Activated naive CD8-positive, alpha-beta T cell treated with anti-CD3 and anti-CD28 coated beads for 36 hours (primary cell): ENCODE results near the gene FSD2. TPM values are rescaled to one million over a fixed set of nuclear protein-coding genes. Genes with fewer than 3 reads are reported as not detected.

Experiments
- DNase-seq: peaks from one replicate; pipeline ENCODE4 v3.0.0; 2021
- H3K27ac Mint-ChIP-seq: one replicate; pipeline ENCODE4 v1.8.0; 2022; ENCODE audit warnings: mild to moderate bottlenecking, moderate library complexity, mixed read lengths
- H3K27me3 Mint-ChIP-seq: one replicate; pipeline ENCODE4 v1.8.0; 2022; ENCODE audit warnings: mild to moderate bottlenecking, mixed read lengths
- H3K36me3 Mint-ChIP-seq: one replicate; pipeline ENCODE4 v1.8.0; 2021; ENCODE audit warnings: mild to moderate bottlenecking, mixed read lengths
- H3K4me1 Mint-ChIP-seq: one replicate; pipeline ENCODE4 v1.8.0; 2021; ENCODE audit warnings: mixed read lengths
- H3K4me3 Mint-ChIP-seq: one replicate; pipeline ENCODE4 v1.8.0; 2022; ENCODE audit warnings: mild to moderate bottlenecking, moderate library complexity, mixed read lengths
- H3K9me3 Mint-ChIP-seq: one replicate; pipeline ENCODE4 v1.8.0; 2022; ENCODE audit warnings: mixed read lengths
- total RNA-seq, 2 experiments: library from RNA; stranded (reverse); gene quantifications; one replicate each; pipeline ENCODE4 v1.2.3, GENCODE V29; 2021

The FSD2 gene
- total RNA-seq, 2 experiments from 2014 or later = not detected

DNA sequence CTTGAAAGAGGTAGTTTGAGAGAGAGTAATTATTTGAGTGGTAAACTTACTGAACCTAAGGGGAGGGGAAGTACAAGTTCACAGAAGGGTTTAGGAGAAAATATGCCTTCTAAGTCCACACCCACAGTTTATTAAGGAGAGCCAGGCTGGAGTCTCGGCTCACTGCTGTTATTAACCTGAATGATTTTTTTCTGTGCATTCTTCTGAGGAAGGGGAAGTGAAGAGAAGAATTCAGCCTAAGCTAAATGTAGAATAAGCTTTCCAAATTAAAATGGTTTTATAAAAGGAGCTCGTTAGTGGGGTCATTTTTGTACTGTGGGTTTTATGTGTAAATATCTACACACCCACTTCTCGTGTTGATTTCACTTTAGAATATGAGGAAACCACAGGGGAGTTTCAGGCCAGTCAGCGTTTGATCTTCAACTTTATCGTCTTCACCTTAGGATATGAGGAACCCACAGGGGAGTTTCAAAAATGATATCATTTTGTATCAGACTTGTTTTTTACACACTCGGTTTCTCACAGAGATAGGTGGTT is 5.1 kb upstream of the FSD2 start:
- Mint-ChIP-seq H3K9me3 (no peaks in the 10 kb centered on the region), H3K4me1 (peaks cover 35% of the 10 kb centered on the region)
- DNase-seq = peak; percentile 39

DNA sequence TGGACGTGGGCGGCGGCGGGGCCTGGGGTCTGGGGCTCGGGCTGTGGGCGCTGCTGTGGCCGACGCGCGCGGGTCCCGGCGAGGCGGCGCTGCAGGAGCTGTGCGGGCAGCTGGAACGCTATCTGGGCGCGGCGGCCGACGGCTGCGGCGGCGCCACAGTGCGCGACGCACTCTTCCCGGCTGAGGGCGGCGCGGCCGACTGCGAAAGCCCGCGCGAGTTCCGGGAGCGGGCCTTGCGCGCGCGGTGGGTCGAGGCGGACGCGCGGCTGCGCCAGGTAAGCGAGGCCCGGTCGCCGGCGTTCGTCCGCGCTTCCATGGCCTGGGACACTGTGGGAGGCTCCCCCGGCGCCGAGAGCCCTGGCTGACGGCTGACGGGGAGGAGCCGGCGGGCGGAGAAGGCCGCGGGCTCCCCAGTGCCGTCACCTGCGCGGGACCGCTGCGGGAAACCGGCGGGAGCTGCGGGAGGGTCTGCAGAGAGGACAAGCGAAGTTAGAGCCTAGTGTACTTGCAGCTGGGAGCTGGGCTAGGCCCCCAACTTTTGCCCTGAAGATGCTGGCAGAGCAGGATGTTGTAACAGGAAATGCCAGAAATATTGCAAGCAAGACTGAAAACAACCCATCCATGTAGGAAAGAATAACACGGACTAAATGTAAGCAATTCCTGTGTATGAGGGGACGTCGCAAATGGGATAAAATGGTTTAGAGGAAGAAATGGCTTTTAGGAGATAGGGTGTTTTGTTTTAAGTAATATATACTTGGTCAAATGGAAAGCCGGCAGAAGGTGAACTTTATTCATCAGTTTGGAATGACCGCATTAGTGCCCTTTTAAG is 4.4 kb upstream of the FSD2 start:
- peak overlapping the region; percentile 95 for H3K27ac Mint-ChIP-seq
- H3K27me3 Mint-ChIP-seq = no peaks in the 10 kb centered on the region
- DNase-seq = peak; percentile 47
- H3K9me3 Mint-ChIP-seq = no peaks in the 10 kb centered on the region
- H3K4me1 Mint-ChIP-seq = peaks cover 28% of the 10 kb centered on the region
- H3K36me3 Mint-ChIP-seq = peaks cover 28% of the 10 kb centered on the region
- H3K4me3 Mint-ChIP-seq = peak overlapping the region; percentile 88

More for the DNA sequence above, 5.1 kb upstream of the FSD2 start:
- H3K4me3 Mint-ChIP-seq = peak overlapping the region; percentile 88
- peaks cover 34% of the 10 kb centered on the region for H3K36me3 Mint-ChIP-seq
- H3K27ac Mint-ChIP-seq = peak overlapping the region; percentile 95
- H3K27me3 Mint-ChIP-seq = no peaks in the 10 kb centered on the region

DNA sequence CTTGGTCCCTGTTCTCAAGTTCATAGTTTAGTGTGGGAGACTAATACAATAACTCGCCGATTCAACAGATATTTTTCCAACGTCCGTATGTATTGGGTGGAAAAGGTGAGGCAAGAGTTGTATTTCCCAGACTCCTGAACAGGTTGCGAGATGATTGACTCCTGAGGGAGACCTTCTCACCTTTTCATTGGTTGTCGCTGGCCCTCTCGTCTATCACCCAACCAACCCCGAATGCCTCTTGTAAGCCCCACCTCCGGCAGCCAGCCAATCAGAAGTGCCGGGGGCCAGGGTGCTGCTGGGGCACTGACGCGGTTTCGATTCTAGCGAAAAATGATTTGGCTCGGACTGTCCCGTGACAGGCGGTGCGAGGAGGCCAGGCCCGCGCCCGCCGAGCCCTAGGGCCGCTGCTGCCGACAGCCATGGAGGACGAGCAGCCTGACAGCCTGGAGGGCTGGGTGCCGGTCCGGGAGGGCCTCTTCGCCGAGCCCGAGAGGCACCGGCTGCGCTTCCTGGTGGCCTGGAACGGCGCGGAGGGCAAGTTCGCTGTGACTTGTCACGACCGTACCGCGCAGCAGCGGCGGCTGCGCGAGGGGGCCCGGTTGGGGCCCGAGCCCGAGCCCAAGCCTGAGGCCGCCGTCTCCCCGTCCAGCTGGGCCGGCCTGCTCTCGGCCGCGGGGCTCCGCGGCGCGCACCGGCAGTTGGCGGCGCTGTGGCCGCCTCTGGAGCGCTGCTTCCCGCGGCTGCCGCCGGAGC is 3.6 kb upstream of the FSD2 start, which contains the start of gene WHAMM:
WHAMM (plus strand) TSS at position 321 of the 753 bp plus-strand sequence; CDS start at position 420, 99 bp downstream.
- Mint-ChIP-seq H3K27me3 (no peaks in the 10 kb centered on the region), H3K9me3 (no peaks in the 10 kb centered on the region), H3K36me3 (peaks cover 23% of the 10 kb centered on the region), H3K4me1 (peaks cover 25% of the 10 kb centered on the region), H3K27ac (peak within 1 kb of the TSS; percentile 95), H3K4me3 (peak within 1 kb of the TSS; percentile 88)
- peak; percentile 96 for DNase-seq

DNA sequence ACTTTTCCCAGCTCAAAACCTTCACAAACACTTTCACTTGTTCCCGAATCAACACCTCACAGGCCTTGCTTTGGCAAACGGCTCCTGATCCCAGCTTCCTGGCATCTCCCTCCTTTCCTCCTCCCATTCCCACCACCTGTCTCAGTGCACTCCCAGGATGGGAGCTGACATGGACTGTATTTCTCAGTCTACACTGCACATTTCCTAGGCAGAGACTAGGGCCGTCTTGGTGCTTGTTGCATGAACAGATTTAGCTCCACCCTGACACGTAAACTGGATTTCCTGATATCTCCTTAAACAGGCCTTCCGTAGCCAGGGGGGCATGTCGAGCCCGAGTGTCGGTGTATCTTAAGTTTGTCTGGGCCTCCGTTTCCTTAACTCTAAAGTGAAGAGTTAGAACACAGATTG is 2.8 kb upstream of the FSD2 start:
- Mint-ChIP-seq H3K27me3 (peaks cover 2% of the 10 kb centered on the region), H3K4me1 (peaks cover 22% of the 10 kb centered on the region), H3K36me3 (peaks cover 15% of the 10 kb centered on the region), H3K9me3 (no peaks in the 10 kb centered on the region), H3K4me3 (peak overlapping the region; percentile 71), H3K27ac (peak overlapping the region; percentile 84)
- DNase-seq = no peak

DNA sequence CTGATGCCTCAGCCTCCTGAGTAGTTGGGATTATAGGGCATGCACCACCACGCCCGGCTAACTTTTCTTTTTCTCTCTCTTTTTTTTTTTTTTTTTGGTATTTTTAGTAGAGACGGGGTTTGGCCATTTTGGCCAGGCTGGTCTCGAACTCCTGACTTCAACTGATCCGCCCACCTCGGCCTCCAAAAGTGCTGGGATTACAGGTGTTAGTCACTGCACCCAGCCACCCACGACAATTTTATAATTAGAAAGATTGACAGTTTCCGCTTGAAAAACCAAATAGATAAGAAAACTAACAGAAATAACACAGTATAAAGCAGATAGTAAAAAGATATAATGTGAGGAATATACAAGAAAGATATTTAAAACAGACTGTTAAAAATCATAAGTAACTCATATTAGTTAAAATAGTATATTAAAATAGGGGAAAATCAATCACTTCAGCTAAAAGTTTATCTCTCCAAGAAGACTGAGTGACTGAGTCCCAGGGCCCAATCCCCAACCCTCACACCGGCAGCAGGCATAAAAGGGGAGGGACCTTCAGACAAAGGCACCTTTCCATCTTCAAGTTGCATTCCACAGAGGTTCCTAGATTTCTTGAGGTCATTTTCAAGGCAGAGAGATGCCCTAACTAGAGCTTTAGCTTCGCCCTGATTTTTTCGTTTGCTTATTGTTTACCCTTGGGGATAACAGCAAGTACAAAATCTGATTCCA is 2.2 kb upstream of the FSD2 start:
- Mint-ChIP-seq H3K27ac (peak overlapping the region; percentile 84), H3K27me3 (peaks cover 4% of the 10 kb centered on the region), H3K4me1 (peaks cover 22% of the 10 kb centered on the region), H3K4me3 (no peak overlapping the region), H3K36me3 (peaks cover 14% of the 10 kb centered on the region), H3K9me3 (no peaks in the 10 kb centered on the region)
- DNase-seq = no peak

DNA sequence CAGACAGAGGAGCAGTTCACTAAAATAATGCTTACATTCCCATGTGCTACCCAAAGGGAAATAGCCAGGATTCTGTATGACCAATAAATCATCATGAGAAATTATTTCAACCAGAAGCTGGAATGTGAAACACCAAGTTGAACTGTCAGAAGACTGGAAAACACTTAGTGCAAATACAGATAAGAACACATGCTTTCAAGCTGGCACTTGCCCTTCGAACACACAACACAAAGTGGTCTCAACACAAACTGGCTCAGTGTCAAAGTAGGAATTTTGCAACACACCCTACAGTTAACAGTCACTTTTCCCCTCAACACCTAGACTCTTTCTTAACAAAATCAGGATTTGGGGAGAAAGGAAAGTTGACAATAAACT is 1.3 kb downstream of the FSD2 start:
- H3K27ac Mint-ChIP-seq = no peak overlapping the region
- H3K9me3 Mint-ChIP-seq = no peaks in the 10 kb centered on the region
- no peaks in the 10 kb centered on the region for H3K36me3 Mint-ChIP-seq
- H3K4me3 Mint-ChIP-seq = no peak overlapping the region
- peaks cover 16% of the 10 kb centered on the region for H3K27me3 Mint-ChIP-seq
- peaks cover 12% of the 10 kb centered on the region for H3K4me1 Mint-ChIP-seq
- no peak for DNase-seq

DNA sequence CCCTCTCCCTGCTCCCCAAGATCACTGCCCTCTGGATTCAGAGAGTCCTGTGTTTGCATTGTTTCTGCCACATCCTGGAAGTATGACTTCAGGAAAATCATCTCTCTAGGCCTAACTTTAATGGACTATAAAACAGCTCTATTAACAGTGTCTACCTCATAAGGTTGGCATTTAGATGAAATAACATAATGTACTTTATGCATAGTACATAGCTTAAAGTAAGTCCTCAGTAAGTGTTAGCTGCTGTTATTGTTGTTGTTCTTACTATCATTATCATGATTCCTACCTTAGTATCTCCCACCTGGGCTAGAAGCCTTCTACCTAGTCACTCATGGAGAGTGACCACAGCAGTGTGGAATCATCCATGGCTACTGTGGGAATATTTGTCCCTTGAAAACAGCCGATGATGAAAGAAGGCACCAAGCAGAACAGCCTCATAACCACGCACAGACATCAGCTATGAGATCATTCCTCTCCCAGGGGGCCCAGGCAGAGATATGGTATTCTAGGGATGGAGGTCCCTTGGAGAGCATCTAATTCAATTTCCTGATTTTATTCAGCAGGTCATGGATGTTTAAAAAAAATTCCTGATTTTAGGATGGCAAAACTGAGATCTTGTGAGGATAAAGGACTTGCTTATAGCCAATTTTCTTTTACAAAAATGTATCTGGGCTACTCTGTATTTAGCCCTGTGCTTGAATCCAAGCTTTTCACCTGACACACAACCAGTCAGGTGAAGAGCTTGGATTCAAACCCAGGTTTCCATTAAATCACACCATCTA is 1.9 kb downstream of the FSD2 start:
- Mint-ChIP-seq H3K27me3 (peaks cover 22% of the 10 kb centered on the region), H3K9me3 (no peaks in the 10 kb centered on the region), H3K4me3 (no peak overlapping the region), H3K4me1 (peaks cover 8% of the 10 kb centered on the region), H3K36me3 (no peaks in the 10 kb centered on the region), H3K27ac (no peak overlapping the region)
- DNase-seq = no peak

DNA sequence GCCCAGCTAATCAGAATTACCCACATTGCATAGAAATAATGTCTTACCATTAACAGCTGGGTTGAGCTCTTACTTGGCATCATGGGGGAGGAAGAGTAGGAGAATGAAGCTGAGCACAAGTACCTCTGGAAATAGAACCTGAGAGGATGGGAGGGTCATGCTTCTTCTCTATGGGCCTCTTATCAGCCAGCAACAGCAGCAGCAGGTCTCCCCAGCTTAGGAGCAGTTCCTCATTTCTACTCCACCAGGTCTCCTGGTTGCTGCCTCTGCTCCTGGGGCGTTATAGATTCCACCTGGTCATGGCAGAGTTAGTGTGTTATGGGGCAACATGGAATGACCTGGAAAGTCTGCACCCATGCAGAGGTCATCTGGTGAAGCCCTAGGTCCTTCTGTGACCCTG is 3.4 kb downstream of the FSD2 start:
- H3K27ac Mint-ChIP-seq = no peak overlapping the region
- DNase-seq = no peak
- H3K27me3 Mint-ChIP-seq = peaks cover 24% of the 10 kb centered on the region
- H3K36me3 Mint-ChIP-seq = no peaks in the 10 kb centered on the region
- no peaks in the 10 kb centered on the region for H3K4me1 Mint-ChIP-seq
- no peaks in the 10 kb centered on the region for H3K9me3 Mint-ChIP-seq
- H3K4me3 Mint-ChIP-seq = no peak overlapping the region

DNA sequence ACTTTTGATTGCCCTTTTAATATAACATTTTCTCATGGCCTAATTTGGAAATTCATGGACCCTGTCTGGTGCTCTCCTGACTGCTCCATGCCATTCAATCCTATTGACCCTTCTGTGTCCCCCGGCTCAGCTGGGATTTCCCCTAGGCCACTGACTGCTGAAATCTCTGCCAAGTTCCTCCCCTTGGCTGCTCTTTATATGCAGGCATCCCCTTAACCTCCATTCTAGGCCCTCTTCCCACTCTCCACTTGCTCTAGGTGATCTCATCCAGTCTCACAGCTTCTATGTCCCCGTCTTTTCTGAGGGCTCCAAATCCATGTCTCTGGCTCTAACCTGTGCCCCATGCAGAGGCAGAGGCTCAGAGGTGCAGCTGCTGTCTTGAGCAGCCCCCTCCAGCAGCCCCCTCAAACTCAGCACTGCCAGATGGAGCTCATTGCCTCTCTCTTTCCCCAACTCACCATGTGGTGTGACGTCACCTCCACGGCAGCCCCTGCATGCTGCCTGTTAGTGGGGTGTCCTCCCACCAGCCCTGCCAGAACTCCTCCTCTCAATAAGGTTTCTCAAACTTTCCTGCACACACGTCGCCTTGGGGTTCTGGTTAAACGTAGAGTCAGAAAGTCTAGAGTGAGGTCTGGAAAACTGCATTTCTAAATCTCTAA is 6.6 kb downstream of the FSD2 start:
- DNase-seq = no peak
- peaks cover 3% of the 10 kb centered on the region for H3K9me3 Mint-ChIP-seq
- H3K4me3 Mint-ChIP-seq = no peak overlapping the region
- peaks cover 31% of the 10 kb centered on the region for H3K27me3 Mint-ChIP-seq
- no peak overlapping the region for H3K27ac Mint-ChIP-seq
- no peaks in the 10 kb centered on the region for H3K4me1 Mint-ChIP-seq
- H3K36me3 Mint-ChIP-seq = no peaks in the 10 kb centered on the region

DNA sequence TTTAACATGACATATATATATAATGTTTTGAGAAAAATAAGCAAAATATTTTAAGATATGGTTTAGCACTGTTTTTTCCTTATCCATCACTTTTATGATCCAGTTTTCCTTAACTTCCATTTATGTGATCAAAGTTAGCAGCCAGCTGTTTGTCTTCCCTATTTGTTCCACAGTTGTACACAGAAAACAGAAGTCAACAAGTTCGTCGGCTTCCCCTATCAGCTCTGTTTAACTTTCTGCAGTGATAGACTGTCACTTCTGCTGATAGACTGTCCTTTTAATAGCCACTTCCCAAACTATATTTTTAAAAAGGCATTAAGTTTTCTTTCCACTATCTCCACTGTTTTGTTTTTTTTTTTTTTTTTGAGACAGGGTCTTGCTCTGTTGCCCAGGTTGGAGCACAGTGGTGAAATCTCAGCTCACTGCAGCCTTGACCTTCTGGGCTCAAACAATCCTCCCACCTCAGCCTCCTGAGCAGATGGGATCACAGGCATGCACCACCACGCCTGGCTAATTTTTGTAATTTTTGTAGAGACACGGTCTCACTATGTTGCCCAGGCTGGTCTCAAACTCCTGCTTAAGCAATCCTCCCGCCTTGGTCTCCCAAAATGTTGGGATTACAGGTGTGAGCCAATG is 7.2 kb downstream of the FSD2 start:
- no peak overlapping the region for H3K4me3 Mint-ChIP-seq
- H3K27ac Mint-ChIP-seq = no peak overlapping the region
- no peak for DNase-seq
- peaks cover 10% of the 10 kb centered on the region for H3K9me3 Mint-ChIP-seq
- peaks cover 5% of the 10 kb centered on the region for H3K36me3 Mint-ChIP-seq
- peaks cover 30% of the 10 kb centered on the region for H3K27me3 Mint-ChIP-seq
- H3K4me1 Mint-ChIP-seq = no peaks in the 10 kb centered on the region

DNA sequence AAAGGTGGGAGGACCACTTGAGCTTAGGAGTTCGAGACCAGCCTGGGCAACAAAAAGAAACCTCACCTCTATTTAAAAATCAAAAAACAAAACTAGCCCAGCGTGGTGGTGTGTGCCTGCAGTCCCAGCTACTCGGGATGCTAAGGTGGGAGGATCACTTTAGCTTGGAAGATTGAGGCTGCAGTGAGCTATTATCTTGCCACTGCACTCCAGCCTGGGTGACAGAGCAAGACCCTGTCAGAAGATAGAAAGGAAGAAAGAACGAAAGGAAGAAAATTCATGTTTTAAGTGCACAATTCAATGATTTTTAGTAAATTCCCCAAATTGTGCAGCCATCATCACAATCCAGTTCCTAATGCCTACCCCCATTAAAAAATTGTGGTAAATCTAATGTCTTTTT is 7.8 kb downstream of the FSD2 start:
- peaks cover 30% of the 10 kb centered on the region for H3K27me3 Mint-ChIP-seq

DNA sequence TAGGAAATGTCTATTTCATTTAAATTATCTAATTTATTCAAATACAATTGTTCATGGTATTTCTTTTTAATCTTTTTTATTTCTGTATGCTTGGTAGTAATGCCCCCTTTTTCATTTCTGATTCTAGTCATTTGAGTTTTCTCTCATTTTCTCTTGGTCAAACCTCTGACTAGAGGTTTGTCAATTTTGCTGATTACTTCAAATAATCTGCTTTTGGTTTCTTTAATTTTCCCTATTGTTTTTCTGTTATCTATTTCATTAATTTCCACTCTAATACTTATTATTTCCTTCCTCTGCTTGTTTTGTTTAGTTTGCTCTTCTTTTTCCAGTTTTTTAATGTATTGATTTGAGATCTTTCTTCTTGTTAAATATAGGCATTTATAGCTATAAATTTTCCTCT is 12.1 kb downstream of the FSD2 start:
- no peaks in the 10 kb centered on the region for H3K4me1 Mint-ChIP-seq
- peaks cover 11% of the 10 kb centered on the region for H3K27me3 Mint-ChIP-seq
- H3K9me3 Mint-ChIP-seq = peaks cover 12% of the 10 kb centered on the region
- H3K27ac Mint-ChIP-seq = no peak overlapping the region
- H3K4me3 Mint-ChIP-seq = no peak overlapping the region
- no peak for DNase-seq
- H3K36me3 Mint-ChIP-seq = peaks cover 7% of the 10 kb centered on the region

More for the DNA sequence above, 7.8 kb downstream of the FSD2 start:
- Mint-ChIP-seq H3K4me3 (no peak overlapping the region), H3K36me3 (peaks cover 7% of the 10 kb centered on the region), H3K9me3 (peaks cover 12% of the 10 kb centered on the region), H3K4me1 (no peaks in the 10 kb centered on the region), H3K27ac (no peak overlapping the region)
- no peak for DNase-seq

DNA sequence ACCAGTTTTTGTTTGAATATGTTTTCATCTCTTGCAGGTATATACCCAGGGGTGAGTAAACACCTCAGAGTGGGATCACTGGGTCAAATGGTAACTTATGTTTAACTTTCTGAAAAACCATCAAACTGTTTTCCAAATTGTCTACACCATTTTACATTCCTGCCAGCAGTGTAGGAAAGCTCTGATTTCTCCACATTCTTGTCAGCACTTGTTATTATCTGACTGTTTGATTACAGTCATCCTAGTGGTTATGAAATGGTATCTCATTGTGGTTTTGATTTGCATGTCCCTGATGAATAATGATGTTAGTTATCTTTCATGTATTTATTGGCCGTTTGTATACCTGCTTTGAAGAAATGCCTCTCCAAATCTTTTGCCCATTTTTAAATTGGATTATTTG is 13.8 kb downstream of the FSD2 start:
- Mint-ChIP-seq H3K27me3 (peaks cover 9% of the 10 kb centered on the region), H3K9me3 (peaks cover 12% of the 10 kb centered on the region), H3K36me3 (peaks cover 7% of the 10 kb centered on the region), H3K4me3 (no peak overlapping the region), H3K27ac (no peak overlapping the region), H3K4me1 (no peaks in the 10 kb centered on the region)
- no peak for DNase-seq
